Sigmoid colon (tissue), 4 donors: ENCODE measurements around the gene CCDC171.

Experiments used
- EP300 ChIP-seq, 4 donors: sonication (generic); formaldehyde crosslinking; IDR thresholded peaks; one replicate each; pipeline ENCODE4 v1.6.1; 2017; ENCODE audit warnings: antibody characterized with exemption in 4 of 4
- POLR2A ChIP-seq, 2 donors: fragments of 450-650 bp; IDR thresholded peaks; one replicate each; pipeline ENCODE4 v1.6.1; 2016; ENCODE audit warnings: antibody characterized with exemption in 2 of 2, mild to moderate bottlenecking in 2 of 2, moderate library complexity in 2 of 2
- POLR2AphosphoS5 ChIP-seq, 4 donors: sonication (generic); formaldehyde crosslinking; IDR thresholded peaks; one replicate each; pipeline ENCODE4 v1.6.1; 2017; ENCODE audit warnings: antibody characterized with exemption in 4 of 4
- TF ChIP-seq, protein P1 (sequence below), 4 experiments: fragments of 450-650 bp in 3 of 4; fragments of 200-600 bp in 1 of 4; IDR thresholded peaks; one replicate each; pipeline ENCODE4 v1.5.1; 2016 to 2019; ENCODE audit warnings: antibody characterized with exemption in 4 of 4, mild to moderate bottlenecking in 3 of 4, moderate library complexity in 2 of 4

DNA sequence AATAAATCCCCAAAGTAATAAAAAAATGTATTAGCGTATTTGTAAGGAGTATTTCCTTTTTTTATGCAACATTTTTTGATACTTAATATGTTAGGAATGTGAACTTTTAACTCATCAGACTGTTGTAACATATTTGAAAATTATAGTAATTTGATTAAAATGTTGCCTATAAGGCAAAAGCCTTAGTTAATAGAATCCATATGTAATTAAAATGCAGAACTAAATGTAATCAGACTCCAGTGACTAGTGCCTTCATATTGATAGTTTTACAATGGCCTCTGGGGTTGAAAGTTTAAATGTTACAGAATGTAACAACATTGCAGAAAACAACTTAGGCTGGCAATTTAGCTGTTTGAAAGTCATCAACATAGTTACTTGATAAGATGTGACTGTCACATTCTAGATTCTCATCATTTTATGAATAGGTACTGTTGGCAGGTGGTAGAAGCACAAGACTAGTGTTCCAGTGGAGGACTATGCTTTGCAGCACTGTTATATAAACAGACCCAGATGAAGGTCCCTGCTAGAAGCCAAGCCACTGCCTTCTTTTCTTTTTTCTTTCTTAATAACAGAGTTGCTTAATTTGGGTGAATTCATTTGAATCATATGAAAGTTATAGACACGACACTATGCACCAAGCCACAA, 382.9 kb downstream of the CCDC171 start:
- TF ChIP-seq, protein P1, sequence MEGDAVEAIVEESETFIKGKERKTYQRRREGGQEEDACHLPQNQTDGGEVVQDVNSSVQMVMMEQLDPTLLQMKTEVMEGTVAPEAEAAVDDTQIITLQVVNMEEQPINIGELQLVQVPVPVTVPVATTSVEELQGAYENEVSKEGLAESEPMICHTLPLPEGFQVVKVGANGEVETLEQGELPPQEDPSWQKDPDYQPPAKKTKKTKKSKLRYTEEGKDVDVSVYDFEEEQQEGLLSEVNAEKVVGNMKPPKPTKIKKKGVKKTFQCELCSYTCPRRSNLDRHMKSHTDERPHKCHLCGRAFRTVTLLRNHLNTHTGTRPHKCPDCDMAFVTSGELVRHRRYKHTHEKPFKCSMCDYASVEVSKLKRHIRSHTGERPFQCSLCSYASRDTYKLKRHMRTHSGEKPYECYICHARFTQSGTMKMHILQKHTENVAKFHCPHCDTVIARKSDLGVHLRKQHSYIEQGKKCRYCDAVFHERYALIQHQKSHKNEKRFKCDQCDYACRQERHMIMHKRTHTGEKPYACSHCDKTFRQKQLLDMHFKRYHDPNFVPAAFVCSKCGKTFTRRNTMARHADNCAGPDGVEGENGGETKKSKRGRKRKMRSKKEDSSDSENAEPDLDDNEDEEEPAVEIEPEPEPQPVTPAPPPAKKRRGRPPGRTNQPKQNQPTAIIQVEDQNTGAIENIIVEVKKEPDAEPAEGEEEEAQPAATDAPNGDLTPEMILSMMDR (IDR thresholded peaks at IDR 0.05), result no peak
- TF ChIP-seq POLR2A (IDR thresholded peaks at IDR 0.05) (no peak), EP300 (IDR thresholded peaks at IDR 0.05) (no peak), POLR2AphosphoS5 (IDR thresholded peaks at IDR 0.05) (no peak)
